Epithelial cell of esophagus (primary cell): Measurements from ENCODE around the gene DENND1C.

Experiments used
- DNase-seq: peaks from one replicate; pipeline ENCODE4 v3.0.0; 2010; ENCODE audit warnings: low read depth
- H3K4me3 ChIP-seq: 2 replicates; pipeline ENCODE4 v1.5.1; 2011; ENCODE audit warnings: mild to moderate bottlenecking, low read length, control low read depth
- CTCF ChIP-seq: IDR thresholded peaks from 2 replicates; pipeline ENCODE4 v1.5.1; 2011; ENCODE audit warnings: low read depth, mild to moderate bottlenecking, low read length, control low read depth, inconsistent platforms; ENCODE audit not compliant: insufficient read depth; ENCODE audit errors: missing control alignments

The DENND1C gene

GRCh38 chr19:6476155-6476895 is 5.3 kb downstream of the DENND1C start:
- TF ChIP-seq CTCF: no peak
- H3K4me3 ChIP-seq: peak overlapping the region; percentile 35
- DNase-seq: peak; percentile 83

- H3K4me3 ChIP-seq: peak overlapping the region; percentile 35
- TF ChIP-seq CTCF: no peak
- DNase-seq: no peak
Measured at GRCh38 chr19:6475321-6476108, 6.1 kb downstream of the DENND1C start.

GRCh38 chr19:6473647-6474046 is 7.9 kb downstream of the DENND1C start:
- H3K4me3 ChIP-seq: no peak overlapping the region
- no peak for DNase-seq
- TF ChIP-seq CTCF: no peak

GRCh38 chr19:6472713-6473112 is 8.9 kb downstream of the DENND1C start:
- H3K4me3 ChIP-seq: no peak overlapping the region
- no peak for DNase-seq
- TF ChIP-seq CTCF: no peak

GRCh38 chr19:6471076-6471475 is 10.5 kb downstream of the DENND1C start:
- TF ChIP-seq CTCF: no peak
- DNase-seq: no peak
- H3K4me3 ChIP-seq: no peak overlapping the region

- no peak for TF ChIP-seq CTCF
- no peak for DNase-seq
- no peak overlapping the region for H3K4me3 ChIP-seq
Measured at GRCh38 chr19:6470173-6470572, 11.4 kb downstream of the DENND1C start.
